GM19043 (cell line): Measurements from ENCODE around the gene RBBP7.
"Not testable (repeated sequence)": the region's sequence is repeated elsewhere in the genome, so short reads cannot be mapped to it uniquely, and the experiment has no call there.

Experiments
- ATAC-seq: cut with Tn5 transposase; IDR thresholded peaks from one replicate; pipeline ENCODE4 v1.9.1; 2021; ENCODE audit warnings: low read depth; ENCODE audit not compliant: unreplicated experiment

The RBBP7 gene

DNA sequence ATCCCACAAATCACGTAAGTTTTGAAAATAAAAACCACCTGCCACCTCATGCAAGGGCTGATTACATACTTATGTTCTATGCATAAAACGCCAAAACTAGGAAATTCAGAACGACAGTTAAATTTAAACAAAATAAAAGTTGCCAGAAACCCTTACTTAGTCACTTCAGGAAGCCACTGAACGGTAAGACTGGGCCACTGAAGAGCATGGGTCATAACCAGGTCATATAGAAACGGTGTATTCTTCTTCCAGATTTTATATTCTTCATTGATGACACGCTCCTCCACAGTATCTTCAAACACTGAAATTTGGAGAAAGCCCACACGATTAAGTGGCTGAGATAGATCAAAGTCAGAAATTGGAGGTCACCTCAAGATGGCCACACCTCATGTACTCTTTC lies 1.2 kb downstream of the RBBP7 start:
- no peak for ATAC-seq

DNA sequence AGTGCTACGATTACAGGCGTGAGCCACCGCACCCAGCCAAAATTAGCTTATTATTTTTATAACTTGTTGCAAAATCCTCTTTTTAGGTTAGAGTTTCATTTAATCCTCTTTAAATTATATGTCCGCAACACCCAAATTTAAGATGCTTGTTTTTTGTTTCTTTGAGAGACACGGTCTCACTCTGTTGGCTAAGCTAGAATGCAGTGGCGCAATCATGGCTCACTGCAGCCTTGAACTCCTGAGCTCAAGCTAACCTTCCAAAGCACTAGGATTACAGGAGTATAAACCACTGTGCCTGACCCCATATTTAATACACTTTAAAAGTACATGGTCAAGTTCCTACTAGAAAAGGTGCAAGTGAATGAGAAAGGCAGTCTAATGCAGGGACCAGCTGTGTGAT lies 2.2 kb downstream of the RBBP7 start:
- no peak for ATAC-seq

DNA sequence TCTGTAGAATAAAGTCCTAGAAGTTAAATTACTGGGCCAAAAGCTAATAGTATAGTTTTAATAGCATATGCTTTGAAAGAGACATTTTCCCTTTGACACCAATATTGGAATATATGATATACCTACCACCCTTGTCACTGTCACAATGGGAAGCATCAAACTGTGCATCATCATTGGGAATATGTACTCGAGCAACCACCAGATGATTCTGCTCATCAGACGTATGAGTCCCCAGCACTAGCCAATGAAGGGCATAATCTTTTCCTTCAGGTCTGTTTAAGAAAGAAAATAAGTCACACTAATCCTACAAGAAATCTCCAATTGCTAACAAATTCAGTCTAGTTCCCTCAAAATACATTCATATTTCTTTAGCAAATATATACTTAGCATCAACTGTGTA lies 7.3 kb downstream of the RBBP7 start:
- ATAC-seq = no peak

DNA sequence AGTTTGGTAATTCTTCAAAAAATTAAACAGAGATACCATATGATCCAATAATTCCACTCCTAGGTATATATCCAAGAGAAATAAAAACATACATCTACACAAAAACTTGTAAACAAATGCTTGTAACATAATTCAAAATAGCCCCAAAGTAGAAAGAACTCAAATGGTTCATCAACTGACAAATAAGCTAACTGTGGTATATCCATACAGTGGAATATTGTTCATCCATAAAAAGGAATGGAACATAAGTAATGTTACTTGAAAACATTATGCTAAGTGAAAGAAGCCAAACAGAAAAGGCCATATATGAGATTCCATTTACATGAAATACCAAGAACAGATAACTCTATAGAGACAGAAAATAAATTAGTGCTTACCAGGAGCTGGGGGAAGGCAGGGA lies 13.4 kb downstream of the RBBP7 start:
- no peak for ATAC-seq

DNA sequence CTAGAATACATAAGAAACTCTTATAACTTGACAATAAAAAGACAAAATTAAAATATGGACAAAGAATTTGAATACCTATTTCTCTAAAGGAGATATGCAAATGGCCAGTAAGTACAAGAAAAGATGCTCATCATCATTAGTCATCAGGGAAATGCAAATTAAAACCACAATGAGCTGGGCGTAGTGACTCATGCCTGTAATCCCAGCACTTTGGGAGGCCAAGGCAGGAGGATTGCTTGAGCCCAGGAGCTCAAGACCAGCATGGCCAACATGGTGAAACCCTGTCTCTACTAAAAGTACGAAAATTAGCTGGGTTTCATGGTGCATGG lies 14.1 kb downstream of the RBBP7 start:
- not testable (repeated sequence) for ATAC-seq

DNA sequence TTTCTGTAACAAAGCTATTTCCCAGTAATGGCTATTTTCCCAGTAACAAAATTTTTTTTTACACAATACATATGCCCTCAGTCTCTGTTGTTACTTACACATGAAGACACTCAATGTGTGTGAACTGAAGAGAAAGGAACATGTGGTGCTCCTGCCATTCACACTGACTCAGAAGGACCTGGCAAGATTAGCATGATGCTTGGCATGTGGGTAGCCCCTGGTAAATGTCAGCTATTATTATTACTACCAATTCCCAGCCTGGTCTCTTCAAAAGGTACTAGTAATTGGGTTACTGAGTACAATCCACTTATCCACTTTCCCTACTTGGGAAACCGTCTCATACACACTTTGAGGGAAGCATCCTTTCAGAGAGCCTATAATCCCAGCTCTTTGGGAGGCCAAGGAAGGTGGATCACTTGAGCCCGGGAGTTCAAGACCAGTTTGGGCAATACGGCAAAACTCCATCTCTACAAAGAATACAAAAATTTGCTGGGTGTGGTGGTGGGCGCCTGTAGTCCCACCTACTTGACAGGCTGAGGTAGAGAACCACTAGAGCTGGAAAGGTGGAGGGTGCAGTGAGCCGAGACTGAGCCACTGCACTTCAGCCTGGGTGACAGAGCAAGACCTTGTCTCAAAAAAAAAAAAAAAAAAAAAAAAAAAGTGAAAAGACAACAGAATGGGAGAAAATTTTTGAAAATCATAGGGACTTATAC lies 14.6 kb downstream of the RBBP7 start:
- no peak for ATAC-seq

DNA sequence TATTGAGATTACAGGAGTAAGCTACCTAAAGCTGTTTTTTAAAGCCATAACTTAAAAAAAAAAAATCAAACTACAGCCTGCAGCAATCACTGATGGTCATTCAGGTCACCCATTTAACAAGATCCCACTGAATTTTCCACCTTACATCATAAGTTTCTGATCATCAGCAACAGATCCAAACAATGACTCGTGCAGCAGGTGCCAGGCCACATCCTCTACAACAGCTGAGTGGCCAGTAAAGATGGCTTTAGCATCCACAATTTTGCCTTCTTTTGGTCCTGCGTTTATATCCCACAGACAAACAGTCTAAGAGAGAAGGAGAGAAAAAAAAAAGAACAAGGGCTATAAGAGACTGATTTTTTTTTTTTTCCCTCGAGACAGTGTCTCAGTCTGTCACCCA lies 16.6 kb downstream of the RBBP7 start:
- no peak for ATAC-seq

DNA sequence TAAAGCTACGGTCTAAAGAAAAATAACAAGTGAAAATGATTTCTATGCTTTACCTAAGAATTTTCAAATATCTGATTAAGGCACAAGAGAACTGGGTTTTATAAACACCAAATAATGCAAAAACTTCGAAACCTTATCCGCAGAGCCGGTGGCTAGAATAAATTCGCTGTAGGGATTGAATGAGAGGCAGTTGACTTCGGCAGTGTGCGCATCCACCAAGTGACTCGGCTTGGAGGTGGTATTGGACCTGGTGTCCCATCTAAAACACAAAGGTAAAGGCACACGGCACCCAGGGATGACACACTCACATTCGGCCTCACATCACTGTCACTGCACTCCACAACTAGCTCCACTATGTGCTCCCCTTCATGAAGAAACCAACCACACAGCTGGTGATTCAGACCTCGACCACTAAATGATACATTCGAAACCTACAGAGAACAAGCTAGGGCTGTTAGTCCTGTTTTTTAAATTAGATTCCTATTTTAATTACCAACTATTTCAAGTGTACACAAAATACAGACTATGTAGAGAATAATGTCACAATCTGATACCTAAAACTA lies 17.5 kb downstream of the RBBP7 start:
- ATAC-seq = no peak

DNA sequence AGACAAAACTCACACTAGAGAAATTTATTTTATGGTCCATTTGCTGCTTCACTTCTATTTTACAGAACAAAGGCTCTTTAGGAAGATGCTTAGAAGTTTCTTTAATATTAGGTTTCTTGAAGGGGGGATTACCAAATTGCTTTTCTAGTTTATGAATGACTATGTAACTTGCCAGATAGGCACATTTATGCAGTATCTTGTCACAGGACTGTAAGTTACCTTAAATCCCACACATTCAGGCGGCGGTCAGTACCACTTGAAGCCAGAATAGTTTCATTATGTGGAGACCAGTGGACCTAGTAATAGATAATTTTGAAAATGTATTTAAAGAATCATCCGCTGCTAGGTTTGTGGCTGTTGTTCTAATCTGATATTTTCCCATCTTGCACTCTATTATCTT lies 18.3 kb downstream of the RBBP7 start:
- ATAC-seq = no peak

DNA sequence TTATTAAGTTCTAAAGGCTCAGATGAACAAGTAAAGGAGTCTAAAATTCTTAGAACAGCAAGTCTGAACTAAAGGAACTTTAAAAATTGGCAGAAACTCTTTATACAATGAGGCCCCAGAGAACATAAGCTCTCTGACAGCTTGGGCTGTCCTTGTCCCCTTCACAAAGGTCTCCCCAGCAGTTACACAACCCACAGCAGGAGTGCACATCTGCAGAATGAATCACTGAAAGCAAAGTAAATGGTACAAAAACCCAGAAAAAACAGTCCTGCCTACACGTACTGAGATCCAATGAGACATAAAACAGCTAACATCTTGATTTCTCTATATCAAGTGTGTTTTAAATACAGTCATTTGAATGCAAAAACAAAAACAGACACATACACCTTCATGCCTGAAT lies 18.7 kb downstream of the RBBP7 start:
- ATAC-seq = no peak

DNA sequence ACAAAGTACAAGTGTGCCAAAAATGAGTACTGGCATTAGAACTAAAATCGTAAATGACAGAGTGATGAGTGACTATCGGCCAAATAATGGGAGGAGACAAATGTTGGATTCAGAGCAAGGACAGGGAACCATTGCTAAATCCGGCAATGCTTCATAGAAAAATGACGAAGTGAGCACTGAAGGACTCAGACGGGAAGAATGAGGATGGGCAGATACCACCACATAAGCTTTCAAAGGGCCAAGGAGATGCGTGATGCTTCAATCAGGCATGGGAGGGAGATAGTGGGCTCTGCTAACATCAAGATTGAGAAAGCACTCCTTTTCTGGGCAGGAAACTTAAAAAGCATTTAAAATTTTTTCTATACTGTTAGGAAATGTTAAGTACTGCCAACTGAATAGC lies 21.6 kb downstream of the RBBP7 start:
- no peak for ATAC-seq

DNA sequence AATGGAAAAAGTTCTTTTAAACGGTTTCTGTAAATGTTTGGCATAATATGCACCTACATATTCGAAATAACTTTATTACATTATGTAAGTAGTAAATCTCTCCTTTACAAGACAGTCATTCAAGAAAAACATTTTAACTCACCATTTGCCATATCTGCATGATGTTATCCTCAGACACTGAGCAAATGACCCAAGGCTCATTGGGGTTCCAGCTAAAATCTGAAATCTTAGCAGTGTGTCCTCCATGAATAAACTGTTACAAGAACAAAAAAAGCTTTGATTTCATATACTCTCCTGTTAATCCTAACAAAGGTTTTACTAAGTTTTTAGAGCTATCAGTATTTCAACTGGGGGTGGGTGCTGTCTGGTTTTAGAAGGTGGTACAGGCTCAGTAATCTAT lies 24.5 kb downstream of the RBBP7 start:
- ATAC-seq = no peak

DNA sequence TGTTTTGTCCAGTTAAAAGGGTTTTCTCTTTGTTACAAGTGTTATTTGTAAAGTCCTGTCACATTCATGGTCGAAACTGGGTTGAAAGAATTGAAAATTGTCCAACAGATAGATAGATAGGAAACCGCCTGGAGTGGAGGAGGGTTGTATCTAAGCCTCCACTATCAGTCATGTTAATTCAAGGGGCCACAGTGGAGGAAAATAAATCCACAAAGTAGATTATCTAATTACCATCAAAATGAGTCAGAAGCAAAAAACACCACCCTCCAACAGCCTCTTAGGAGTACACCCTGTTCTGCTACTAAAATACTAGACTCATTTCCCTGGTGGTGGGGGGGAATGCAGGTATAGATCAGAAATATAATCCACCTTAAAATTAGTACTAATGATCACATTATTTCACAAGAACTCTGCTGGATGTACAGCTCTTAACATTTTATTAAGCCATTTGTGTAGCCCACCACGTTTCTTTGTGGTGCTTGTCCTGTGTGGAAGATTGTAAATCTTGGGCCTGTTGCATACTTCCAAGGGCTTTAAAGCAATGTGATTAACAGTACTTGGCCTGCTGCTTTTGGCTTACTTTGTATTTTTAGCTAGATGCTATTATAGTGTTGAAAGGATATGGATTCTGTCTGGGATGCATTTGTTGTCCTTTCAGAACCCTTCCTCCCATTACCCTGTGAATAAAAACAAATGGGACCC lies 26.8 kb downstream of the RBBP7 start:
- no peak for ATAC-seq

DNA sequence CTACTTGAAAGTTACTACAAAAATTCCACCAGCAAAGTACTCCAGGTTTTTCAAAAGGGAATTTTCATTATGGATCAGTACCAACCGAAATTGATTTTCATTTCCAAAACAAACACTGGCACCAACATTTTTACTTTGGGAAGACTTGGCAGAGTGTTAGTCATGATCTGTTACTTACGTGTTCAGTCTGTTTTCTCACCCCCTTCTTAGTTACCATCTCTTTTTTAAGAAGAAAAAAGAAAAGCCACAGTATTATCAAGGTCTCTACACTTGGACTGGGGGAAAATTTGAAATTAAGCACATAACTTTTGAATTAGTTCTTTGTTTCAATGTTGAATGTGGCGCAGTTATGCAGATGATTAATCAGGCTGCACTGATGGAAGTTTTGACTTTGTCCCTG lies 27.5 kb downstream of the RBBP7 start:
- ATAC-seq = no peak

DNA sequence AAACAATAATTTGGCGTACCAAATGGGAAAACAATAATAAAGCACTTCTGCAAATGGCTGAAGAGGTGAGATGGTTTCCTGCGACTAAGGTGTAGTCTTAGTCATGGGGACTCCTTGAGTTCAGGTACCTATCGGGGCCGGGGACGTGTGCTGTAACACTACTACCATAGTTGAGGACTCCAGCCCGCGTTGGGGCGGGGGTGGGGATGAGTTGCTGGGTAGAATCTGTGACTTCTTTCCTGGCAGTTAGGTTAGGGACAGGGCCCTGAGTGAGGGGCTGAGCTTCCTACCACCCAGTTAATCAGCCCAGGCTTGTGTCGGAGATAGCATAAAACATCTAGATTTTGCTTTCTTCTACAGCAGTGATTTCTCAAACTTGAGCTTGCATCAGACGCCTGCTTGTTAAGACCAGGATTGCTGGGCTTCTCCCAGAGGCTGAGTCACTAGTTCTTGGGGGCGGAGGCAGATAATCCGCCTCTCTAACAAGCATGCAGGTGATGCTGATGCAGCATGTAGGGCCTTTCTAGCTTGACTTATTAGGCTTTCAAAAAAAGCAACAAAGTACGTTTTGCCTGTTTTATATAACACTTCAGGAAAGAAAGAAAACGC lies 30.2 kb downstream of the RBBP7 start:
- no peak for ATAC-seq

DNA sequence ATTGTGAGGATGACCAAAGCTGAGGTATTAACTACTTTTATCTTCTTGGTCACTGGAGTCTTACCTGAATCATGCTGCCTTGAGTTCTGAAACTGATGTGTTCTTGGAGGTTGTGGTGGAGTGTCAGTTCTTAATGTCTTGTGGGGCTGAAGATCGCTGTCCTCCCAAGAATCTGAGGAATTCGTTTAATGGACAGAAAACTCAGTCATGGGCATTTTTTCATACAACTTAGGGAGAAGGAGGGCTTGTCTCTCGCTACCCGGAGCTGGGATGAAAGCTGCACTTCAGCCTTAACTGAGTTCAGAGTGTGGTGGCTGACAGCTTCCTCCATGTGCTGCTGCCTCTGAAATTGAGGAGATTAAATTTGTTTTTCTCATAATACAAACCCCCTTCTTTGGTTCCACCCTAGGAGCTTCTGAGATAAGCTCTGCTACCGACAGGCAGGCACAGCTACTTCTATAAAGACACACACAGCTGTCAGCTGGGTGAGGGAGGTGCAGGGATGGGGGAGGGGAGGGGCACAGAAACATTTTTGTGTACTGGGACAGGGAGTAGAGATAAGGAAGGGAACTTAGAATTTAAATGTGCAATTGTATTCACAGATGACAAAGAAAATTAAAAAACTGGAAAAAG lies 30.8 kb downstream of the RBBP7 start:
- no peak for ATAC-seq

DNA sequence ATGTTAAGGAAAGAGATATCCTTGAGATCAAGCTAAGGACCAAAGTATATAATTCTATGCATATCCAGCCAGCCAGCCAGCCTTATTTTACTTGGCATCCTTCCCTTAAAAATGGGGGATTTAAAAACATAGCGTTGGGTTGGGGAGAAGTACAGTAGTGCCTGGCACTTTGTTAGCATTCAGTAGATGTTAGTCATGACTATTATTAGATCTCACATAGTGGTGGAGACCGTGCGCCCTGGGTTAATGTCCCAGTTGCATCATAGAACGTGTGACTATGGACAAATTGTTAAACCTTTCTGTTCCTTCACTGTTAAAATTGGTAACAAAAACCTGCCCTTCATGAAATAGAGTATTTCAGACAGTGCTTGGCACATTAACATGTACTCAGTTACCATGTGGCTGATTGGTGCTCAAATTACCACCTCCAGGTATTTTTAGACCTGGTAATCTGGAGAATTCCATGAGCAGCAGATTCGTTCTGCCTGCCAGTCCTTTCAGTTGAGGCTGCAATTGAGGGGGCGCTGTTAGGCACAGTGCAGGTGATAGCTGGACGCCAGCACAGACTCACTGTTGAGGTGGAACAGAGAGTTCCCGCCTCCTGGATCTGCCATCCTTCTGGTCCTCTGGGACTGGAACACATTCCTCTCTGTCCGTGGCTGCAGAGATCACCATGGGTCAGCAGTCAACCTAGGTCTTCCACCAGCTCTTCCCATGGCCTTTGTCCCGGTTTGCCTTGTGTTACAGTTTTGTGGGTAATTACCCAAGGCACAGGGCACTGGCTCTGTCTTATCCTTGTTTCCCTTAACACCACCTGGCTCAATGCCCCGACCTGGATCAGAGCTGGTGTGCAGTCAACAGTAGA lies 31.7 kb downstream of the RBBP7 start:
- ATAC-seq = no peak

DNA sequence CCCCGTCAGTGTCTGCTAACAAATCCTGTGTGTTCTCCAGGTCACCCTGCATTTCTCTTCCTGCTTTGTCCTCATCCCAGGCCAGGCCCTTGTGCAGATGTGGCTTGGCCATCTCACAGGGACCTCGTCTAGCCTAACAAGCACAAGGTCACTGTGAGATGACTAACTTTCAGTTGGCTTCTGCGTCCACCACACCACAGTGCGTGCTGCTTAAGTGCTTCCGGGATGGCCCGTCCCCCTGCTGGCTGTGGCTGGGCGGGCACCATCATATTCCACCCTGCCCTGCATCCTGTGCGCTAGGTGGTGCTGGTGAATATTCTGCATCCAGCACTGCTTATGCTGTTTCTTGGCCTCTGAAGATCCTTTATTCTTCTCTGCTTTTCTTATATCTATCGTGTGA lies 33.8 kb downstream of the RBBP7 start:
- no peak for ATAC-seq

DNA sequence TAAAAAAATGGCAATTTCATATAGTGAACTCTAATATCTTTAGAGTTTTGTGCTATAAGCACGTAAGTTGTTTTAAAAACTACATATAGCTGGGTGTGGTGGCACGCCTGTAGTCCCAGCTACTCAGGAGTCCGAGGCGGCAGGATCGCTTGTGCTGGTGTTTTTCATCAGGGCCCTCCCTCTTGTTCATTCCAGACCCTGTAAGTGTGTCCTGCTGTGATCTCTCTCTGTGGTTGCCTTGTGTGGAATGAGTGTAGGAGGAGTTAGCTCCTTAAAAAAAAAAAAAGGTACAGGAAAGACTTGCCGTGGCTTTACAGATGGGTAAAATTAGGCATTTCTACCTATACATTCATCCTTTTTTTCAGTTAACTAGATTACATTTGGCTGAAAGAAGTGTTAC lies 35.4 kb downstream of the RBBP7 start:
- ATAC-seq = no peak

DNA sequence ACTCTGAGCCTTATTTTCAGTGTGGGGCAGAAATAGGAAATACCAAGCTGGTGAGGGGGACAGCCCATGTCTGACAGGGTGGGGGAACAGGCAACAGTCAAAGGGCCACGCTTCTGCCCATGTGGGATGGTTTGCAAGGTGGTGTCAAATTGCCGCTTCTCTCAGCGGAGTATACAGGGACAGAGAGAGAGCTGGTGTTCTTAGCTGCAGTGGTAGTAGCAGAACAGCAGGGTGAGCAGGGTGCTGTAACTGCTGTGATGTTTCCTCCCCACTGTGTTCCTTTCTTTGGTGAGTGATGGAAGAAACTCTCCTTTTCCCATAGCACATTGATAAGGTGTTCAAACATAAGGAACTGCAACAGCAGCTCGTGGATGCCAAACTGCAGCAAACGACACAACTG lies 37.9 kb downstream of the RBBP7 start:
- no peak for ATAC-seq
